Measurements from ENCODE around the gene TMEM11.

Gene TMEM11

DNA sequence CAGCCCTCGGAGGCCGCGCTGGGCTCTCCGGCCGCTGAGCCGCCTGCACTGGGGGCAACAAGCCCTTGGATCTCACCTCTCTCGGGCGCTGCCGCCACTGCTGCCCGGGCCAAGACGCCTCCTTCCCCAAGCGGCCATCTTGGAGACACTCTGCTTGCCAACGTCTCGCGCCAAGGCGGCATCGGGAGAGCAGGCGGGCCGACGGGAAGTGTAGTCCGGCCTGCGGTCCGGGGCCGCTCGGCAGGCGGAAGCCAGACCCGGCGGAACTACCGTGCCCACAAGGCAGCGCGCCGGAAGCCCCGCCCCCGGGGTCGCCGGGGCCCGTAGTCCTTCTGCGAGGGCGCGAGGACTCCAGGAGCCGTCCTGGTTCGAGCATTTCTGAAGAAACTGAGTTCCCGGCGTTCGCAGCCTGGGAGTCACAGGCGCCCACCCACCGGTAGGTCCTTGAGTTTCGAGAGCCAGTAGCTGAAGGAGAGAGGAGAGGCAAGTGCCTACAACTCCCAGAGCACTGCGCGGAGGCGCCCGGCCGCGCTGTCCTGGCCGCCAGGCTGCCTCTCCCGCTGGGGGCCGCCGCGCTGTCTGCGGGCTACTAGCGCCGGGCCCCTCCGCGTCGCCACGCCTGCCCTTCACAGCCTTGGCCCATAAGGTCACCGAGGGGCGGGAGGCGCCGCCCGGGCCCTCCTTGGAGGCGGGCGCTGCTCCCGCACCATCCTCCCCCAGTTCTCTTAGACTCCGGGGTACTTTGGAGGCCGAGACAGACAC, at the start of gene TMEM11:
TMEM11 (minus strand) TSS at position 147 of the 762 bp plus-strand sequence; CDS start at position 138, 9 bp downstream.
- DNase-seq (ENCODE audit: low spot score): peak; percentile 94

GRCh38 chr17:21263376-21263775, 49.4 kb upstream of the TMEM11 start:
- DNase-seq (ENCODE audit: low spot score): no peak

DNA sequence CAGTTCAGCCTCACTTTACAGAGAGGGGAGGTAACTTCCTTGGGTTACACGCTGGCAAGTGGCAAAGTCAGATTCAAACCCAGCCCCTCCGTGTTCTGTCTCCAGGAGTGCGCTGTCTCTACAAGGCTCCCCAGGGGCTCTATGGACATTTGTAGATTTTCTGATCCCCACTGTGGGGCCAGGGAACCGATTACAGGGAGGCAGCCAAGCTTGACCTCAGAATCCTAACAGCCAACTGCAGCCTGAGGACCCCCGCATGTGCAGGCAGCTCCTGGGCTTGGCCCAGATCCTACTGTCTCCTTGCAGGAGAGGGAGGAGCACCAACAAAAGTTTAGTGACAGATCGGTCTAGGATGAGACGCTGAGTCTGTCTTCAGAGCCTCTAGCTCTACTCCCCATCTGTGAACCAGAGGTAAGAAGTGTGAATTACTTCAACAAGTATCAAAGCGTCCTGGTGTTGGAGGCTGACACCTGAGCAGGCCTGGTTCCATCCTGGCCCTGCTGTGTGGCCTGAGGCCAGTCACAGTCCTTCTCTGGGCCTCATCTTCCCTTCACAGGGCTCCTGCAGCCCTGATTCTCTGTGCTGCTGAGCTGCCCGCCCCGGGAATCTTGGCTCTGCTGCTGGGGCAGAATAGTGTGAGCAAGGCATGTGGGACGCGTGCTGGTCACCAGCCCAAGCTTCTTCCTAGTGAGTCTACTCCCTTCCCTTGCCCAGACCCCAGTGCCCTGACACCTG, 48.5 kb upstream of the TMEM11 start:
- no peak for DNase-seq (ENCODE audit: low spot score)

DNA sequence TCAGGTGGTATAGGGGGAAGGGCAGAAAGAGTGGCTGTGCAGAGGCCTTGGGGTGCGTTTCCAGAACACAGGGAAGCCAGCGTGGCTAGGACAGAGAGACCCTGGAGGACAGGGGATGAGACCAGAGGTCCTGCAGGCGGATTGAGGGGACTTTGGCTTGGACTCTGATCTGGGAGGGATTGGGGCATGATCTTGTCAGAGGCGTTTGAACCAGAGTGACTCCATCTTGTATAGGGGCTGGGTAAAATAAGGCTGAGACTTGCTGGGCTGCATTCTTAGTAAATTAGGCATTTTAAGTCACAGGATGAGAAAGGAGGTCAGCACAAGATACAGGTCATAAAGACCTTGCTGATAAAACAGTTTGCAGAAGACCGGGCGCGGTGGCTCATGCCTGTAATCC, 44.6 kb upstream of the TMEM11 start:
- DNase-seq (ENCODE audit: low spot score): no peak

DNA sequence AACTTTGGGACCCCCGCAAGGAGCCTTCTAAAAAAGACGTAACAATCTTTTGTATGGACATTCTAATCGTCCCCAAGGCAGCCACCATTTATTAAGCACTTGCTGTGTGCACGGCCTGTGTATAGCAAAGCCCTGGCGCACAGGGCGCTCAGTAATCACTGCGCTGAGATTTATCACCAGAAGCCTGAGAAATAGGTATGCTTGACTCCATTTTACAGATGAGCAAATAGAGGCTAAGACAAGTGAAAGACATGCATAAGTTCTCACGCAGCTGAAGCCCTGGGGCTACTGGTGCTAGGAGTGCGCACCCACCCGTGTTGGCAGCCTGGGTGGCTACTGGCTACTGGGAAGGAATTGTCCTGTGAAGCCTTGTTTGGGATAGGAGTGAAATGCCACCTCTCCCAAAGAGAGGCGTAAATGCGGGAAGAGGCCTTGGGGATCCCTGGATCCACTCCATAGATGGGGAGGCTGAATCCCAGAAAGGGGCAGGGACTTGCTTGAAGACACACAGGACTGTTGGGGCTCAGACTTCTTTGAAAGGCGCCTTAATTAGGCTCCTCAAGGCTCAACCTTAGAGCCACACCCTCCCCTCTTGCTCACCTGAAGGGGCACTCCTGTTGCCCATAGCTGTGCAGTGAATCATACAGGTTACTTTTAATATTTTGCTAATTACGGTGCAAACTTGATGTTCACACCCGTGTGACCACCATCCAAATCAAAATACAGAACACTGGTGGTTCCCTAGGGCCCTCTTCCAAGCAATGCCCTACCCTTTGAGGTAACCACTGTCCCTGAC, 39.9 kb upstream of the TMEM11 start:
- no peak for DNase-seq (ENCODE audit: low spot score)

- DNase-seq (ENCODE audit: low spot score): peak; percentile 87
Observed at GRCh38 chr17:21252796-21253645, 39.1 kb upstream of the TMEM11 start, which contains the start of gene NATD1. TSS of gene NATD1 (minus strand) at chr17:21253410. CDS start at chr17:21253264, 146 bp downstream.

- no peak for DNase-seq (ENCODE audit: low spot score)
Observed at GRCh38 chr17:21252289-21252795, 38.4 kb upstream of the TMEM11 start.

DNA sequence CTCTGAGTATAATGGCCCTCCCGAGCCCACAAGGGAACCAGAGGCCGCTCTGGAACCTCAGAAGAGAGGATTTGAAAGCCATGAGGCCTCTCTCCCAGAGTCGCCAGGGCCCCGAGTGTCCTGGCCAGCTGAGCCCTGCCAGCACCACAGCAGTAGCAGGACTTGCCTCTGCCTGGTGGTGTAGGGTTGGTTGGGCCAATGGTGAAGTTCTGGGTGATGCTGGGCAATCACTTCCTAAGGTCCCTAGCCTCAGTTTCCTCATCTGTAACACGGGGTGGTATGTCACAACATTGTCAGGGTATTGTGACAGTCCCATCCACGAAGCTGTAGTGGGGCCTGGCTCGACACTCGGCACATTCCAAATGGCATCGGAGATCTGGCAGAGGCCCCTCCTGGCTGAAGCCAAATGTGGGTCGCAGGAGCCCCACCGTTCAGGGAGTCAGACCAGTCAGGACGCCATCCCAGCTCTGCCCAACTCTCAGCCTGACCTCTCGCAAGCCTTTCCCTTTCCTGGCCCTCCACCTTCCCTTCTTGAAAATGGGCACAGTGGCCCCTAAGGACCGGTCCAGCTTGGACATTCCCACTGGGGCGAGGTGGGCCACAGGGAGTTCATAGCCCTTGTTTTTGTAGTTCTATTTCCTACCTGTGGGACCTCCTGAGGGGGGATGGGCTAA, 37.5 kb upstream of the TMEM11 start:
- DNase-seq (ENCODE audit: low spot score): no peak

DNA sequence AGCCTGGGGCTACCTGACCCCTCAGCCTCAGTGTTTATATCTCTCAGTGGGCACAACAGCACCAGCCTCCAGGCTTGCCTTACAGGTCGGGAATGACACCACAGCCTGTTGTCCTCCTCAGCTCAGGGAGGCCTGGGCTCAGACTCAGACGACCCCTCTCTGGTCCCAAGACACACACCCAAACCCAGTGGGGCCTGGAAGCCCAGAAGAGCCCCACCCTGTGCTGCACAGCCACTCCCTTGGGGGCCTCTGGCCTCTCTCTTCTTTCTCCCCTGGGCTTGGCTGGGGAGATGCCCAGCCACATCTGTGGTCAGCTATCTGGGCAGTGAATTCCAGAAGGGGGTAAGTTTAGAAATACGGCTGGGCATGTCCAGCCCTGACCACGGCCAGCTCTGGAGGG, 36.9 kb upstream of the TMEM11 start:
- no peak for DNase-seq (ENCODE audit: low spot score)

DNA sequence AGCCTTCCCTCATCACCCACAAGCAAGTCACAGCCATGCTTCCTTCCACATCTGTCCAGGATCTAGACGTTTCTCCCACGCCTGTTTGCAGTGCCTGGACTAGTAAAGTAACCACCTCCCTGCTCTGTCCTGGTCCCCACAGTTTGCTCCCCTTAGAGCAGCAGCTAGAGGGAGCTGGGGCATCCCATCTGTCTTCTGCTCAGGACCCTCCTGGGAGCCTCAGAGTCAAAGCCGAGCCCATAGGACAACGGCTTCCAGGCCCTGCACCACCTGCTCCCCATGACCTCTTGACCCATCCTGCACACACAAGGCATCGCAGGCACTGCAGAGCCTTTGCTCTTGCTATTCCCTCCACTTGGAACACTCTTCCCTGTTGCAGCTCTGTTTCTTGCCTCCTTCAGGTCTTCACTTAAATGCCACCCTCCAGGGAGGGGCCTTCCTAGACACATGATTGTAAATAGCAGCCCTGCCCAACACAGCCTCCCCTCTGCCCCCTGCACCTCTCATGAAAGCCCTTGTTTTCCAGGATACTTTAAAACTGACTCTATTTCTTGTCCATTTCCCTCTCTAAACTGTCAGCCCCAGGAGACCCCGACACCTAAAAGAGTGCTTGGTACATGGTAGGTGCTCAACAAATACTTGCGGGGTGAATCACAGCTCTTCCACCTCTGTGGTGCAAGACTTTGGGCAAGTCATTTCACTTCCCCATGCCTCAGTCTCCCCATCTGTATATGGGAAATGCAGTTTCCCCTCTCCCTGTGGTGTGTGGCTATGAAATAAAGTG, 36.2 kb upstream of the TMEM11 start:
- DNase-seq (ENCODE audit: low spot score): no peak

GRCh38 chr17:21249086-21249795, 35.3 kb upstream of the TMEM11 start:
- no peak for DNase-seq (ENCODE audit: low spot score)

DNA sequence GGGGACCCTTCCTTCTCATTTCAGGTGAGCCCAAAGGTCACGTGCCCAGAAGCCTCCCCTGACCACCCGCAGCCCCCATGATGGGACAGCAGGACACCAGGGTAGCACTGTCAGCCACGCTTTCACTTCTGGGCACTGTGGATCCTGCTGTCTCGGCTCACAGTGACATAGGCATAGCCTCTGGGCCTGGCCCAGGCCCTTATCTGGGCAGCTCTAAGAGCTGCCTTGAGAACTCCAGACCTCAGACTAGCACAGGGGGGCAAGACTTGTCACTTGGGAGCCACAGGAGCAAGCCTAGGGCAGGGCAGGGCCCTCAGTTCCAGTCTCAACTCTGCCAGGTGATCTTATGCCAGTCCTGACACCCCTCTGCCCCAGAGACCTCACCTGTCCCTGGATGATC, 34.5 kb upstream of the TMEM11 start:
- DNase-seq (ENCODE audit: low spot score): no peak

DNA sequence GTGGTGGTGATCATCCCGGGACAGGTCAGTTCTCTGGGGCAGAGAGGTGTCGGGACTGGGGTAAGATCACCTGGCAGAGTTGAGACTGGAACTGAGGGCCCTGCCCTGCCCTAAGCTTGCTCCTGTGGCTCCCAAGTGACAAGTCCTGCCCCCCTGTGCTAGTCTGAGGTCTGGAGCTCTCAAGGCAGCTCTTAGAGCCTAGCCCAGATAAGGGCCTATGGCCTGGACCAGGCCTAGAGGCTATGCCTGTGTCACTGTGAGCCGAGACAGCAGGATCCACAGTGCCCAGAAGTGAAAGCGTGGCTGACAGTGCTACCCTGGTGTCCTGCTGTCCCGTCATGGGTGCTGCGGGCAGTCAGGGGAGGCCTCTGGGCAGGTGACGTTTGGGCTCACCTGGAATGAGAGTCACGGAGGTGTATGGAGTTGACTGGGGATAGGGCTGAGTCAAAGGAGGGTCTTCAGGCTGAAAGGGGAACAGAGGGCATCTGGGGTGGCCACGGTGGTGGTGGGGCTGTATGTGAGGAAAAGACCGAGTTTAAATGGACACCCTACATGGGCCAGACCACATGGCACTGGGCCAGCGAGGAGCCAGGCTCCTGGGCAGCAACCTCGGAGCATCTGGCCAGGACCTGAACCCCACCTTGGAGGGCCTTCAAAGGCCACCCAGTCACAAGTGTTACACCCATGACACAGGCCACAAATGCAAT, 33.7 kb upstream of the TMEM11 start:
- no peak for DNase-seq (ENCODE audit: low spot score)

DNA sequence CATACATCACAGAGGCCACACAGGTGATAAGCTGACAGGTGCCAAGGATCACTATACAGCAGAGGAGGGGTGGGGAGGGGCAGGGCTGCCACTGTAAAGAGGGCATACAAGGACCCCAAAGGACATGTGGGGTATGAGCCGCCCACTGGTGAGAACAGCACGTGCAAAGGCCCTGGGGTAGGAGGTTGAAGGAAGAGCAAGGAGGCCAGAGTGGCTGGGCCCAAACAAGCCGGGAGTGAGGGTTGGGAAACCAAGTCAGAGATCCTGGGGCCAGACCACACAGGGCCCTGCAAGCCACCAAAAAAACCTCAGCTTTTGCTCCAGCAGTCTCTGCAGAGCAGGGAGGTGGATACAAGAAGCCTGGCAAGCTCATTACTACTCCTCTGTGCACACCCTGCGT, 32.7 kb upstream of the TMEM11 start:
- no peak for DNase-seq (ENCODE audit: low spot score)

- DNase-seq (ENCODE audit: low spot score): no peak
Observed at GRCh38 chr17:21245639-21246084, 31.7 kb upstream of the TMEM11 start.

GRCh38 chr17:21243516-21244303, 29.7 kb upstream of the TMEM11 start:
- DNase-seq (ENCODE audit: low spot score): no peak

GRCh38 chr17:21242780-21243515, 29.0 kb upstream of the TMEM11 start:
- no peak for DNase-seq (ENCODE audit: low spot score)

All from globus pallidus (tissue), 1 donor.